ENCODE measurements around the gene GPD2. TPM values are rescaled to one million over a fixed set of nuclear protein-coding genes. Genes with fewer than 3 reads are reported as not detected.

GPD2 gene
- polyA plus RNA-seq, 6 donors from 2014 or later, result 5.8 to 11.4 (median 7.5) TPM

GRCh38 chr2:156536534-156536933 is 100.4 kb downstream of the GPD2 start:
- Mint-ChIP-seq H3K27ac (peak overlapping the region in 1 of 6 donors; percentile 69), H3K4me1 (peaks cover 29 to 30% (median 29%) of the 10 kb centered on the region in 3 donors), H3K4me3 (no peak overlapping the region), H3K36me3 (peaks cover 8 to 12% of the 10 kb centered on the region in 2 donors), H3K9me3 (no peaks in the 10 kb centered on the region), H3K27me3 (no peaks in the 10 kb centered on the region)
- DNase-seq (no peak), ATAC-seq (ENCODE audit: low read depth in 2 of 2) (no peak)

DNA sequence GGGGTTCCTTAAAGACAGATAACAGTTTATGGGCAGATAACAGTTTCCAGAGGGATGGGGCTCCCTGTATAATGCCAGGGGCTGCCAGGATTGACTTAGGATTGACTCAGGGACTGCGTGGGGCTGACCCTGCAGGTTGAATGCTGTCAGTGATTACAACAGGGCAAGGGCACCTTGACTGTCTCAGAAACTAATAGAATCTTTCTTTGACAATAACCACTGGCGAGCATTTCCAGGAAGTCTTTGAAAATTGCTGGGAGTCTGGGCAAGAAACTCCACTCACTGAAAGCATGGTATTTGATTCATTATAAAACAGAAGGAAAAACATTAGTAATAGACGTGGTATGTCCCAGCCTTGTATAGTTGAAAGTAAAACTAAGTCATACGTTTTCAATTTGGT is 101.0 kb downstream of the GPD2 start:
- ATAC-seq (ENCODE audit: low read depth in 2 of 2) (no peak), DNase-seq (no peak)
- Mint-ChIP-seq H3K9me3 (no peaks in the 10 kb centered on the region), H3K4me3 (no peak overlapping the region), H3K27ac (no peak overlapping the region), H3K4me1 (peaks cover 28 to 30% (median 29%) of the 10 kb centered on the region in 3 donors), H3K36me3 (peaks cover 8 to 15% of the 10 kb centered on the region in 2 donors), H3K27me3 (no peaks in the 10 kb centered on the region)

GRCh38 chr2:156538083-156538504 is 101.9 kb downstream of the GPD2 start:
- peaks cover 9 to 17% of the 10 kb centered on the region in 2 donors for H3K36me3 Mint-ChIP-seq
- peaks cover 20 to 25% (median 21%) of the 10 kb centered on the region in 3 donors for H3K4me1 Mint-ChIP-seq
- peak overlapping the region in 3 of 6 donors; percentile 11 to 77 (median 57) for H3K27ac Mint-ChIP-seq
- H3K9me3 Mint-ChIP-seq, result no peaks in the 10 kb centered on the region
- peak overlapping the region in 3 of 8 donors; percentile 12 to 83 (median 52) for H3K4me3 Mint-ChIP-seq
- ATAC-seq (ENCODE audit: low read depth in 2 of 2) (peak; percentile 61 to 84), DNase-seq (no peak)
- no peaks in the 10 kb centered on the region for H3K27me3 Mint-ChIP-seq

DNA sequence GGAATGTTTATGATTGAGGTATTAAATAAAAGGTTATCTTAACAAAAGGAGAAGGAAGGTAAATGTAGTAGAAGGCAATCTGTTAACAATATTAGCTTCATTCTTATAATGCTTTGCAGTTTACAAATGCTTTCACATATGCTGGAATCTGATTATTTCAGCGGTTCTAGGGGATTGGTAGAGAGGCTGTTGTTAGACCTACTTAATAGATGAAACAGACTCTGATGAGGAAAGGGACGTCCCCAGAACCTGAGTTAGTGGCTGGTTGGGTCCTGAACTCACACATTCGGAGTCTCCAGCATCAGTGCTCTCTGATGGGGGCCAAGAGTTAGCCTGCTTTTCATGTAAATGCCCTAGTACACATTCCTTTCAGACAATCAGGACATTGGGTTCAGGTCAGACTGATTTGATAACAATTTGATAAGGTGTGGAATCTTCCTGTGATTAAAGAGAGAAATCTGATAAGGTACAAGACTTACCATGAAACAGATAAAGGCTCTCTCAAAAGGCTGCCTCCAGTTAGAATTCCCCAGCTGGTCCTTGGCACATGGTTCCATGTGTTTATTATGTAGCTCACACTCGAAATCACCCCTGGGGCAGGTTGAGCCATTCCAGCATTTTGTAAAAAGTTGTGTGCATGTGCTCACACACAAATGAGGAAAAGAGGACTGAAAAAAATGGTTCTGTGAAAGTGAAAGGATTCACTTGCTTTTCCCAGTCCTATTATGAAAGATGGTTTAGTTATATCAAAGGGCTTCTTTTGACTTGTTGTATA is 103.1 kb downstream of the GPD2 start:
- ATAC-seq (ENCODE audit: low read depth in 2 of 2), result no peak
- H3K9me3 Mint-ChIP-seq, result no peaks in the 10 kb centered on the region
- peaks cover 8 to 17% (median 11%) of the 10 kb centered on the region in 3 donors for H3K4me1 Mint-ChIP-seq
- H3K36me3 Mint-ChIP-seq, result peaks cover 11 to 13% of the 10 kb centered on the region in 2 donors
- no peak for DNase-seq
- no peaks in the 10 kb centered on the region for H3K27me3 Mint-ChIP-seq
- H3K27ac Mint-ChIP-seq, result no peak overlapping the region
- H3K4me3 Mint-ChIP-seq, result no peak overlapping the region

- Mint-ChIP-seq H3K4me1 (peaks cover 0 to 13% (median 6%) of the 10 kb centered on the region in 3 donors), H3K27ac (no peak overlapping the region), H3K9me3 (no peaks in the 10 kb centered on the region), H3K36me3 (peaks cover 13 to 19% of the 10 kb centered on the region in 2 donors), H3K4me3 (no peak overlapping the region), H3K27me3 (no peaks in the 10 kb centered on the region)
- ATAC-seq (ENCODE audit: low read depth in 2 of 2), result no peak
- DNase-seq, result no peak
Observed at GRCh38 chr2:156540706-156541105, 104.5 kb downstream of the GPD2 start.

- H3K36me3 Mint-ChIP-seq, result peaks cover 13 to 19% of the 10 kb centered on the region in 2 donors
- H3K27ac Mint-ChIP-seq, result no peak overlapping the region
- H3K4me3 Mint-ChIP-seq, result no peak overlapping the region
- ATAC-seq (ENCODE audit: low read depth in 2 of 2), result no peak
- H3K9me3 Mint-ChIP-seq, result no peaks in the 10 kb centered on the region
- H3K4me1 Mint-ChIP-seq, result peaks cover 0 to 13% (median 6%) of the 10 kb centered on the region in 3 donors
- no peaks in the 10 kb centered on the region for H3K27me3 Mint-ChIP-seq
- no peak for DNase-seq
Observed at GRCh38 chr2:156541229-156541628, 105.0 kb downstream of the GPD2 start.

GRCh38 chr2:156541706-156542105 is 105.5 kb downstream of the GPD2 start:
- no peak for DNase-seq
- Mint-ChIP-seq H3K4me3 (no peak overlapping the region), H3K36me3 (peaks cover 9 to 19% of the 10 kb centered on the region in 2 donors), H3K9me3 (no peaks in the 10 kb centered on the region), H3K27ac (no peak overlapping the region), H3K27me3 (no peaks in the 10 kb centered on the region), H3K4me1 (peaks cover 0 to 11% (median 3%) of the 10 kb centered on the region in 3 donors)
- ATAC-seq (ENCODE audit: low read depth in 2 of 2), result no peak

- no peak overlapping the region for H3K4me3 Mint-ChIP-seq
- H3K4me1 Mint-ChIP-seq, result no peaks in the 10 kb centered on the region
- peak overlapping the region in 1 of 6 donors; percentile 12 for H3K27ac Mint-ChIP-seq
- ATAC-seq (ENCODE audit: low read depth in 2 of 2) (no peak), DNase-seq (no peak)
- H3K36me3 Mint-ChIP-seq, result peaks cover 7 to 34% of the 10 kb centered on the region in 2 donors
- H3K9me3 Mint-ChIP-seq, result no peaks in the 10 kb centered on the region
- no peaks in the 10 kb centered on the region for H3K27me3 Mint-ChIP-seq
Observed at GRCh38 chr2:156548413-156548812, 112.2 kb downstream of the GPD2 start.

DNA sequence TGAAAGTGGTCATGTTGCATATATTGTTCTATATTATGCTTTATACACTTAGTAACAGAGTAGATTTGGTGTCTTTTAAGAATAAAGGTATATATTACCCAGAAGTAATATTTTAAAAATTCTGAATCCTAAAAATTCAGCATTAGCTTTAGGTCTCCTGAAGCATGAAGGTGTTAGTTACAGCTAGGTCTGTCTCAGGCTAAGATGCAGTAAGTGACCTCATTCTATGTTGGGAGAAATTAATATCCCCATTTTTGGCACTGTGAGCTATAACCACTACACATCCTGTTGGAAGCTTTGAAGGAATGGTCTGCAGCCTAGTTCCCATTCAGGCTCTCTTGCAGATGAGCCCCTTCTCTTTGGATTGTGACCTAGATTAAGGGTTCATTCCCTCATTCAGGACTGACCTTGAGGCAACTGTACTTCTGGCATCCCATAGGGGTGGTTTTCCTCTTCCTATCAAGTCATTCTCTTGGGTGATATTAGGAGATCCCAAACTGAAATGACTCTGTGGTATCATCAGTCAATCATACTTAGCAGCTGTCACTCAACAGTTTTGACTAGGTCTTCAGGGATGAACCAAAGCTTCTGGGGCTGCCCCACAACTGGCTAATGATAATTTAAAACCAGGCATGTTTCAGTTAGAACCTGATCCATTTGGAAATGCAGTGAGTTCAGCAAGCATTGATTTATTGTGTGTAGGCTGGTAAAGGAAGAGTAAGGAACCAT is 117.7 kb downstream of the GPD2 start:
- Mint-ChIP-seq H3K4me3 (no peak overlapping the region), H3K36me3 (peaks cover 24 to 34% of the 10 kb centered on the region in 2 donors)
- no peak for ATAC-seq (ENCODE audit: low read depth in 2 of 2)

GRCh38 chr2:156561326-156561725 is 125.1 kb downstream of the GPD2 start:
- DNase-seq, result no peak
- no peak overlapping the region for H3K27ac Mint-ChIP-seq
- peaks cover 16 to 21% of the 10 kb centered on the region in 2 donors for H3K36me3 Mint-ChIP-seq
- no peaks in the 10 kb centered on the region for H3K9me3 Mint-ChIP-seq
- no peak for ATAC-seq (ENCODE audit: low read depth in 2 of 2)
- no peaks in the 10 kb centered on the region for H3K27me3 Mint-ChIP-seq
- no peaks in the 10 kb centered on the region for H3K4me1 Mint-ChIP-seq
- no peak overlapping the region for H3K4me3 Mint-ChIP-seq

More for the DNA sequence above, 117.7 kb downstream of the GPD2 start:
- Mint-ChIP-seq H3K27ac (no peak overlapping the region), H3K27me3 (no peaks in the 10 kb centered on the region), H3K4me1 (no peaks in the 10 kb centered on the region), H3K9me3 (no peaks in the 10 kb centered on the region)
- no peak for DNase-seq

- ATAC-seq (ENCODE audit: low read depth in 2 of 2) (no peak), DNase-seq (no peak)
- Mint-ChIP-seq H3K27me3 (no peaks in the 10 kb centered on the region), H3K36me3 (peaks cover 16 to 21% of the 10 kb centered on the region in 2 donors), H3K27ac (no peak overlapping the region), H3K9me3 (no peaks in the 10 kb centered on the region), H3K4me1 (no peaks in the 10 kb centered on the region), H3K4me3 (no peak overlapping the region)
Observed at GRCh38 chr2:156562124-156562523, 125.9 kb downstream of the GPD2 start.

DNA sequence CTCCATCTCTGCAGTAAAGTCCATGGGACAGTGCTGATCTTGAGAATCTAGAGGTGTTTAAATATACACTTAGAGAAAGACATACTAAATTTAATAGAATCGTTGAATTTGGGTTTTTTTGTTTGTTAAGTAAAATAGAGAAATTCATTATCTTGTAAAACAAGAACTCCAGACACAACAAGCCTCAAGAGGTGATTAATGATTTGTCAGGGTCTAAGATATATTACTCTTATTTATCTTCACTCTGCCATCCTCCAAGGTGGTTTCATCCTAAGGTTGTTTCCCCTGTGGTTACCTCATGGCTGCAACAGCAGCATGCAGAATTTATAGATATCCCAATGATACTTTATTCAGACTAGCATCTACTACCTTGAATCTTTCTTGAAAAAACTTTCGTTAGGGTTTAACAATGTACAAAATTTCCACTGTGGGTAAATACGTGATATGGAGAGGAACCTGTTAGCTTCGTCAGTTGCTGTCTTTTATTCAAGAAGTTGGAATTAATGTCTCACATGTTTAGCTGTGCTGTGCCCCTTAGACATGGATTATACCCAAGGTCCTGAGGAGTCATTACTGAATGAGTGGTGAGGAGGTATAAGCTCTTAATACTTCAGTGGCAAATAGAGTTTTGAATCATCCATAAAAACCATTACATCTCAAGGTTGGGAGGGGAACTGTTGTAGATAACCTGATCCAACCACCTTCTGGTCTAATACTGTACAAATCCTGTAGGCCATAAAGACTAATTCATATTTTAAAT is 128.0 kb downstream of the GPD2 start:
- H3K4me3 Mint-ChIP-seq, result no peak overlapping the region
- peaks cover under 1 to 5% of the 10 kb centered on the region in 2 donors for H3K36me3 Mint-ChIP-seq
- H3K9me3 Mint-ChIP-seq, result no peaks in the 10 kb centered on the region
- ATAC-seq (ENCODE audit: low read depth in 2 of 2) (no peak), DNase-seq (no peak)
- no peaks in the 10 kb centered on the region for H3K27me3 Mint-ChIP-seq
- H3K27ac Mint-ChIP-seq, result no peak overlapping the region
- H3K4me1 Mint-ChIP-seq, result no peaks in the 10 kb centered on the region

DNA sequence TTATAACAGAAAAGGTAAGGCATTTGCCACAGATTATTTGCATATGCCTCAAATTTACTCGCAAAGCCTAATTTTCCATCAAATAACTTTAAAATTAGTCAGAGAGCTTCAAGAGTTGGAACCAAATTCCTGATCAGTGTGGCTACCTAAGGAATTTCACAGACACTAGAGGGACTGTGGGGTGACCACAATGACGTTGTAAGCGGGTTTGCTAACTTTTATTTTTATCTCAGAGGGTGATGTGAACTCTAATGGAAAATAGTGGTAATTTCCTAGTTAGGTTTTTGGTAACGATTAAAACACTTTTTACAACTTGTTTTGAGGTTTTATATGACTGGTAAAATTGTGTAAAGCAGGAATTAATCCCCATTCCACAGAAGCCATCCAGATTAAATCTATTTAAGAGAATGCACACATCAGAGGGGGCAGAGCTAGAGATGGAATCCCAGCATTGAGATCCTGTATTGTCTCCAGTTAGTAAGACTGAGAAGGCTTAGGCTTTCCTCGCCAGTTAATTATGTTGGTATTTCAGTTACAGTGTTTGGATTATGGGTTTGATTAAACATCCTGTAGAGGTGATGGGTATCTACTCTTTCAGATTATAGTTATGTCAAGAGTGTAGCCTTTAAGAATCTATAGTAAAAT is 129.0 kb downstream of the GPD2 start:
- no peak for DNase-seq
- H3K4me3 Mint-ChIP-seq, result no peak overlapping the region
- ATAC-seq (ENCODE audit: low read depth in 2 of 2), result no peak
- no peaks in the 10 kb centered on the region for H3K36me3 Mint-ChIP-seq
- H3K4me1 Mint-ChIP-seq, result no peaks in the 10 kb centered on the region
- H3K27ac Mint-ChIP-seq, result no peak overlapping the region
- H3K9me3 Mint-ChIP-seq, result no peaks in the 10 kb centered on the region
- no peaks in the 10 kb centered on the region for H3K27me3 Mint-ChIP-seq
